Central memory CD4-positive, alpha-beta T cell (primary cell): Measurements from ENCODE around the gene LHX2.

Experiments
- DNase-seq: peaks from one replicate; pipeline ENCODE4 v3.0.0; 2022

Gene LHX2

DNA sequence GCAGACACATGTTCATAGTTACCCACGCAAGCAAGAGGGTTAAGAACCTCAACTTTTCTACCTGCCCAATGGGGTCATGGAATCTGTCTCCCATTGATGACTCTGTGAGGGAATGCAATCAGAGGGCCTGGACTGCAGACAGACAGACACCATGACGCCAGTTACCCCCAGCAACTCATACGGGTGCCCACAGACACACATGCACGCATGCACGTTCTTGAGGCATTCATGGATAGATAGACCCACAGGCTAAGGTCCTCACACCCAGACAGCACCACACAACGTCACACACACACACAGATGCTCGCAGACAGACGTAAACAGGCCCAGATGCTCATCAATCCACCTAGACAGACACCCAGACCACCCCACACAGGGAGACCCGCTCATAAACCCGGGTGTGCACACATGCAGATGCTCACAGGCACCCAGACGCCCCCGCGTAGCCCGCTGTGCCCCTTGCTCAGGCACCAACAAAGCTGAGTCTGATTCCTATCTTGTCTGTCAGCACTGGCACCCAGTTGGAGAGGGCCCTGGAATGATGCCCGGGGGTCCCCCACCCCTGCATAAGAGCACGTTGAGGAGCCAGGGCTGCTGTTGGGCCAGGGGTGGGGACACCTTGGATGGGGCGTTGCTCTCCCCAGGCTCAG is 23.6 kb downstream of the LHX2 start:
- no peak for DNase-seq

DNA sequence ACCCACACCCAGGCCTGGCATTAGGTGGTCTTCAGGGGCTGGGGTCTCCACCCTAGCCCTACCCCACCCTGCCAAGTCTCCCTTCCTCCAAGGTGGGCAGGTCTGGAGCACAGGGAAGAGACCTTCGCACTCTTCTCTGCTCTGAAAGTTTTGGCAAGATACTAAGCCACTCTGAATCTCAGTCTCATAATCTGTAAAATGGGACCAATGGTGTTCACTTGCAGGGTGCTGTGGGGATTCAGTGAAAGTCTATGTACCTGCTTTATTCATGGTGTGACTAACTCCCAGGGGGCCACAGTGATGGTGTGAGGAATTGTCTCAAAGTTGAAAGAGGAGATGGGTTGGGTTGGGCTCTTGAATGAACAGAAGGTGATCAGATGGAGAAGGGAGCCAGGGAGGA is 25.0 kb downstream of the LHX2 start:
- DNase-seq: no peak

DNA sequence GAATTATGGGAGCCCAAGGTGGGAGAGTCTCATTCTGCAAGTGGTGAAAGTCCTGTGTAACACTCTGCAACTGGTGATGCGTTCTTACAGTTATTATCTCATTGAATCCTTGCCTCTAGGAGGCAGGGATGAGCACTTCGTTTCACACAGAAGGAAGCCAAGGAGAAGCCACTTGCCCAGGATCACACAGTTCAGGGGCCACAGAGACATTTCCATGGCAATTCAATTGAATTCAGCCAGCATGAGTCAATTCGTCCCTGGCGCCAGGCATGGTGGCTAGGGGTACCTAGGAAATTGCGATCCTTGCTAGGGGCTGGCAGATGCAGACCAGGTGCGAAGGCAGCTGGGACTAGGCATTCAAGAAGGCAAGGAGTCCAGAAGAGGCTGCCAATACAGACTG is 26.2 kb downstream of the LHX2 start:
- no peak for DNase-seq

DNA sequence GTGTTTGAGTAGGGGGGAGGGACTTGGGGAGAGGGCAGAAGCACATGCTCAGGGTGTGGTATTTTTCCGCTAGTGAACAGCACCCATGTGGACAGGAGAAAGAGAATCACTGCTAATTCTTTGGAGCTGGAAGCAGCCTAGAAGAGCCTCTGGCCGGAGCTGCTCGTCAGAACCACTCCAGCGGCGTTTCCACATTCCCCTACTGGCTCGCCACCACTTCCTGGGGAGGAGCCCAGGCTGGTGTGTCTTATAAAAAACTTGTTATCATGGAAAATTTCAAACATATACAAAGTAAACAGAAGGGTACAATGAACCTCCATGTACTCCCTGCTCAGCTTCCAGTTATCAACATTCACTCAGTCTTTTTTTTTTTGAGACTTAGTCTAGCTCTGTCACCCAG is 26.7 kb downstream of the LHX2 start:
- DNase-seq: no peak

DNA sequence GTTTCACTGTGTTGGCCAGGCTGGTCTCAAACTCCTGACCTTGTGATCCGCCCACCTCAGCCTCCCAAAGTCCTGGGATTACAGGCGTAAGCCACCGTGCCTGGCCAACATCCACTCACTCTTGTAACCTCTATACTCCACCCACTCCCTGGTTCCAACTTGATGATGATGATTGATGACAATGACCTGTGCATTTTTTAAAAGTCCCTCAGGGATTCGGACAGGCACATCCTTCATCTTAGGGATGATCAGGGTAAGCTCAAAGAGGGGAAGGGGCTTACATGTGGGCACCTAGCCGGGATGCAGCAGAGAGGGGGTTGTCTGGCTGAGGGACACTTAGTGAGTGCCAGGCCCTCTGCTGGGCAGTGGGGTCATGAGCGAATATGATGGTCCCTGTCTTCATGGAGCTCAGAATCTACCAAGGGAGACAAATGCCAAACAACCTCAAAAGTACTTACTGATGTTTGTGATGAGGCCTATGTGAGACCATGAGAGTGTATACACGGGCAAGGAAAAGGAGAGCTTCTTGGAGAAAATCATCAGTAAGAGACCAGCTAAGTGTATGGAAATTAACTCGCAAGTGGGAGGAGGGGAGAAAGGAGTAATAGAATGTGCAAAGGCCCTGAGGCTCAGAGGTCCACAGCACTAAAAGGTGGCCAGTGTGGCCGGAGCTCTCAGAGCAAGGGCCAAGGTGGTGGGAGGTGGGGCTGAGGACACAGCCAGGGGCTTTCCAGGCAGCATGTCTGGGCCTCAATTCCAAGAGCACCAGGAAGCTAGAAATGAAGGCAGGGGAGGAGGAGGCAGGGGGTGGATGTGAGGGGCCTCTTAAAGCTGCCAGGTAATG is 27.4 kb downstream of the LHX2 start:
- no peak for DNase-seq

DNA sequence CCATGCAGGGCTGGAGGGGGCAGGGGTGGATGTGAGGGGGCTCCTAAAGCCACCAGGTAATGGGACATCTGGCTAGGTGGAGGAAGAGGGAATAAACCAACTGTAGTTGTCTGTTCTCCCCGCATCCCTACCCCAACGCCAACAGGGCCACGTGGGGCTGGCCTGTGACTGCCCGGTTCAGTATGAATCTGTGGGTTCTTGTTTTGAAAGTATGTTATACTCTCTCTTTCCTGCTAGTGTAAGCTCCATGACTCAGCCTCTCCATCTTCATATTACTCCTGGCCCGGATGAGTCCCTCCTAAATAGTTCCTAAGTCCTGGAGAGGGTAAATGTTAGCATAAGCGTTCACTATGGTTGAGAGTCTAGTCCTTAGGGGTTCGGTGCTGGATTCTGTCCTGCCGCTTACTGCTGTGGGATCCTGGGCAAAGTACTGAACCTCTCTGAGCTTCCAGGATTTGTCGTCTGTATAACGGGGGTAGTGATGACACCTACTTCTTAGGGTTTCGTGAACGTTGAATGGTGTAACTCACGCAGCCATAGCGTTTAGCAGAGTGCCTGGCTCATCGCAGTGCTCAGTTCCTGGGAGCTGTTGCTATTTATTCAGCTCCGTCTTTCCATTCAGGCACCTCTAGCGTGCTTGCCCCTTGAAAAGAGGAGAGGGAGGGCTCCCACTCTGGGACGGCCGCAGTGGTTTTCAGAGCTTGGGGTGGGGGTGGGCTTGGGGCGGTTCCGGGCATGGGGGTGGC is 28.8 kb downstream of the LHX2 start:
- no peak for DNase-seq

DNA sequence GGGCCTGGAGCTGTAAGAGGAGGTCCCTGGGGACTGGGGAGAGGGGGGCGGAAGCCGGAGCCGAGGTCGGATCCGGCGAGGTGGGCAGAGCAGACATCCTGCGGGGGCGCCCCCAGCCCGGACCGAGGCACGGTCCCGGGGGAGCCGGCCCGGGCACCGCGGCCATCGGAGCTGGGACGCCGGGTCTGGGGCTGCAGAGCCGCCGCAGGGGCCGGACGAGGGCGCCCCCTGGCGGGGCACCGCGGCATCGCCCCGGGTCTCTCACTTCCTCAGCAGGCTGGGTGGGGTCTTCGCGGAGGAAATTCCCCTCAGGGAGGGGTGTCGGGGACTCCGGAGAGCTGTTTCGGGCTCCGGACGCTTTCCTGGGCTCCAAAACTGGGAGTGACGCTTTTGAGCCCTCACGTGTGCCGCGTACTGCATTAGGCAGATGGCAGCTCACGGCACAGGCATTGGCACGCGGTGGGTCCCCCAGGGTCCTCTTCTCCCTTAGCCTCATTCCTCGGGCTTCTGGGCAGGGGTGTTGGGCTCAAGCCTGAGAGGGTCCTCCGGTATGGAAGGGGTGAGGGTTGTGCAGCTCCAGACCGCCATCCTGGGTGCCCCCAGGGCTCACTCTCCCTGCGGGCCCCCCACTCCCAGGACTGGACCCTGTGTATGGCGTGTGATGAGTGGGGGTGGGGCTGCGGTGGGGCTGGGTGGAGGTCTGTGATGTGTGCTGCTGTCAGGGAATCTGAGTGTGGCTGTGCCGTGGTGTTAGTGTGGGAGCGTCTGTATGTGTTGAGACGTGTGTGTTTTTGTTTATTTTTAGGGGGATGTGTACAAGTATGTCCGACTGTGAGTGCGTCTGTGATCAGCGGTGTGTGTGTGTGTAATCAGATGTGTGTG is 29.6 kb downstream of the LHX2 start:
- peak; percentile 22 for DNase-seq

DNA sequence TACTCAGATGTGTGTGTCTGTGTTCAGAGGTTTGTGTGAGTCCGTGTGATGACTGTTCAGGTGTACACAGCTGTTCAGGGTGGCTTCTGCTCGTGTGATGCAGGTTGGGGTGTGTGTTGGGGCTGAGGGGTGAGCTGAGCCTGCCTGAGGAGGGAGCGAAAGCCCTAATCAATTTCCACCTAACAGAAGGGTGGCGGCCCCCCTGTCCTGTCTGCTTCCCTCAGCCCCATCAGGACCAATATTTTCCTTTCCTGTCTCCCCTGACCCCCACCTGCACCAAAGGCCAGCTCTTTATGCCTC is 30.2 kb downstream of the LHX2 start:
- no peak for DNase-seq

DNA sequence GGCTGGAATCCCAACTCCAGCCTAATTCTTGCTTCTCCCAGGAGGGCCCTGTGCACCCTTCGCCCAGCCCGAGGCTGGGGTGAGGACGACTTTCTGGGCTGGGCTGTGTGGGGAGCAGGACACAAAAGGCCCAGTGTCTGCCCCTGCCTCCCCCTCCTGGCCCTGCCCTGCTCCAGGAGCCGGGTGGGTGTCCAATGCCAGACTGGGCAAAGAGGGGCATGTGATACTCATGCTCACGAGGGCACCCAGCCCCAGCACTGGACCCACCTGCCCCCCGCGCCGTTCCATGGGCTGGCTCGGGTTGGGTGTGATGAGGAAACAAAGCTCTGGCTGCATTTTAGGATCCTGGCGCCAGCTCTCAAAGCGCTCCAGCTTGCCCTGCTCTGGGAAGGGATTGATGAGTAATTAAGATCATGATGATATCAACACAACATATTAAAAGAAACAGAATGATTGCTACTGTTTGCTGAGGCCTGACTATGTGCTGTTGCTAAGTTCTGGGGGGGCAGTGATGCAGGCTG is 30.7 kb downstream of the LHX2 start:
- no peak for DNase-seq

DNA sequence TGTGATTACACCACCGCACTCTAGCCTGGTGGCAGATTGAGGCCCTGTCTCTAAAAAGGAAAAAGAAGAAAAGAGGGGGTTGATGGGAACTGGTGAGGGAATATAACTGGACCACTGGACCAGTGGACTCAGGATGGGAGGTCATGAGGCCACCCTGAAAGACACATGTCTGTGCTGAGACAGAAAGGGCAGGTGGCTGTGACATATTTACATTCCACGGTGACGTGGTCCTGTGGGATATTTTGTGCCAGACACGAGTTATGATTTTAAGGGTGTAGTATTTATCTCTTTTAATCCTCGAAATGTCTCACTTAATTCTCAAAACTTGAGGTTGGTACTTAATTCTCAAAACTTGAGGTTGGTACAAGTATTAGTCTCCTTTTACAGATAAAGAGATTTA is 32.9 kb downstream of the LHX2 start:
- DNase-seq: no peak

DNA sequence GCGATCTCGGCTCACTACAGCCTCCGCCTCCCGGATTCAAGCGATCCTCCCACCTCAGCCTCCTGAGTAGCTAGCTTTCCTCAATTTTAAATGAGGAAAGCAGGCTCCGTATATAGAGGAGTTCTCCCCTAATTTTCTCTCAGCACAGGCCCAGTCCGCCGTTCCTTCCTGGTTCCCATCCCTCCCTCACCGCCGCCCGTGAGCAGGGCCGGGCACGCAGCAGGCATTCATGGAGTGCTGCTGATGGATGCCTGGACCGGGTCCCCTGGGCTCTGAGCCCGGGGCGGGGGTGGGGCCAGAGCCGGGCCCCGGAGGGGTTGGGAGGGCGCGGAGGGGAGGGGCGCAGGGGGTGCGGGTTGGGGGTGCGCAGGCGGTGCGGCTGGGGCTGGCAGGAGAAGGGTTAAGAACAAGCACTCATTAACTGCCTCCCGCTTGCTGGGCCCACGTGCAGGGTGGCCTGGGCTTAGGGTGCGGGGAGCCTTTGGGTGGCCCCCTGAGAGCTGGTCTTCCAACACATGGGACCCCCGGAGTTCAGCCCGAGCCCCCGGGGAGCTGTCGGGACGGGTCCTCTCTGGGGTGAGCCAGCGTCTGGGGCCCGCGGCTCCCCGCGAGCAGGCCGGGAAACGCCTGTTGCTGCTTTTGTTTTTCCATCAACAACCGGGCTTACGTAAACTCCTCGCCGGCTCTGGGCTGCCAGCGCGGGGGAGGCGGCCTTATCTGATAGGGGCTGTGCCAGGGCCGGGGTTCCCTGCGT is 33.7 kb downstream of the LHX2 start:
- no peak for DNase-seq

DNA sequence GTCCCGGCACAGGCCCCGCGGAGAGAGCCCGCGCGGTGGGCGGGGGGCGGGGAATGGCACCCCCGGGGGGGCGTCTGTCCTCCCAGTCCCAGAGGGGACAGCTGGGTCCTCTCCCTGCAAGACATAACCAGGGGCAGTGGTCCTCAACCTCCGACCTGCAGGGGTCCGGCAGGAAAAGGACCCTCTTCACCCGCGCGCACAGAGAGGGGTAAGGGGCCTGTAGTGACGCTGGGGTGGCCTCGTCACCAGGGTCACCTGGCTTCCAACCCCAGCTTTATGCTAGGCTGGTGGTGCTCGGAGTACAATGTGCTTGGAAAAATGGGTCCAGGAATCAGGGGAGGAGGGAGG is 34.2 kb downstream of the LHX2 start:
- DNase-seq: no peak

DNA sequence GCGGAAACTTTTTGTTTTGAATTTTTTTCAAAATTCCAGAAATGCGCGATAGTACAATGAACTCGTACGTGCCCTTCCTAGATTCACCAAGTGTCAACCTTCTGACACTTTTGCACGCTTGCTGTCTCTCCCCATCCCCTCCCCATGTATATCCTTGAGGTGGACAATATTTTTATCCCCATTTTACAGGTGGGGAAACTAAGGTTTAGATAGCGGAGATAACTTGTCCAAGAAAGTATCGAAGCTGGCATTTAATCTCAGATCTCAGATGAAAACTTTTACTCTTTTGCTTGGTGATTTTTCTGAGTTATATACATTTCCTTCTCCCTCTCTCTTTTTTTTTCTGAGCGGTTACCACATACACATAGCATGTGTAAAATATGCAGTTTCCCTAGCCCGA is 34.6 kb downstream of the LHX2 start:
- DNase-seq: no peak

DNA sequence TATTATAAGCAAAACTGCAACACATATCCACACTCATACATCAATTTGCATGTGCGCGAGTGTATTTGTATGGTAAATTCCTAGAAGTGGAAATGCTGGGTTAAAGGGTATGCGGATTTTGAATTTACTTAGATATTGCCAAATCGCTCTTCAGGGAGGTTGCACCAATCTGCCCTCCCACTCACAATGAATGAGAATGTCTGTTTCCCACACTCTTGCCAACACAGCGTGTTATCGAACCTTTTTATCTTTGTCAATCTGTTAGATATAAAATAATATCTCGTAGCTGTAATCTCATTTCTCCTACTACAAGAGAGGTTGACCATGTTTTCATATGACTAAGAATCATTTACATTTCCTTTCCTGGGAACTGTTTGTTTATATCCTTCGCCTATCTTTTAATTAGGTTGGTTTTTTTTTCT is 35.7 kb downstream of the LHX2 start:
- DNase-seq: no peak

DNA sequence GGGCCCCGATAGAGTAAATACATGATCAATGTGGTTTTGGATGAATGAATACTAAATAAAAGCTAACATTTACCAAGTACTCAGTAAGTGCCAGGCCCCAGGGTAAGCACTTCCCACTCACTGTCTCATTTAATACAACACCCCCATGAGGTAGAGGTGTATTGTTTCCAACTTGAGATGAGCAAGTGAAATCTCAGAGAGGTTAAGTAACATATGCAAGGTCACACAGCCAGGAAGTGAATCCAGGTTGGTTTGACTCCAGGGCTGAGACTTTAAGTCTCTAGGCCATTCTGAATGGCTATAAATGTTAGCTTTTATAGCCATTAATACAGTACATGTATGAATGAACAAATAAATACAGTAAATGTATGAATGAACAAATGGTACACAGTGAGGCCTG is 39.4 kb downstream of the LHX2 start:
- no peak for DNase-seq

DNA sequence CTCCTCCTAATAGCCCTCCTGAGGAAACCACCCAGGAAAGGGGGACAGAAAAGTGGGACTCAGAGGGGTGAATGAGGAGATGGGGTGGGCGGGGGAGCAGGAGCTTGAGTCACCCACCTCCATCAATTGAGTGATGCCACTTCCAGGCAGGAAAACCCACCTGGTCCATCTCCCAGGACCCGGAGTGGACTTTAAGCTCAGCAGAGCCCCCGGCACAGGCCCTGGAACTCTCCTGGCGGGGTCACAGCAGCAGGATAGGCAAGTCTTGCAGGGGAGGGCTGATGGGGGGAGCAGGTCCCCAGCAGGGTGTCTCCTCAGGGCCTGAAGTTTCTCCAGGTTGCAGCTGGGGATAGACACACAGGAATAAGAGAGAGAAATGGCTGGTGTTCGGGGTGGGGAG is 40.8 kb downstream of the LHX2 start:
- no peak for DNase-seq

DNA sequence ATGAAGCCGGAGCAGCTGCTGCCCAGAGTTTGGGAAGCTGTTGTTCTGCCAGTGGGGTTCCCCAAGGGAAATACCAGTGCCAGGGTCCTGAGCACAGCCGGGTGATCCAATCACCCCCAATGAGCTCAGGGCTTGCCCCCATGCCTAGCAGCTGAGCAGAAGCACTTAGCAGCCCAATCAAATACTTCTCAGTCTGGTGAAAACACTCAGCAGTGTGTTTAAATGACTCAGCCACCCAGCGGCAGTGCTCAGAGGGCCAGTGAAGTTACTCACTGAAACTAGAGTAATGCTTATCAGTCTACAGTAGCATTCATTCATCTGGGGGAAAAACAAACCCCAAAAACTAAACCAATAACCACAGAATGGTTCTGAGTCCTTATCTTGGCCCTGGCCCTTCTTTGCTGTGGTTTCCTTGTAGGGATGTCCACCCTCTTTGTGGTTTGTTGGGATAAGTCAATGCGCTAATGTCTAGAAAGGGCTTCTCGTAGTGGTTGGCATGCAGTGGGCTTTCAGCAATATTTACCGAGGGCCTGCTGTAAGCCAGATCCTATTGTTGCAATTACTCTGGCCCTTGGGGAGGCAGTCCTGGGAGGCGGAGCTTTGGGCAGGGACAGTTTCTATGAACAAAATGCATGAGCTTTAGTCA is 43.1 kb downstream of the LHX2 start:
- no peak for DNase-seq

DNA sequence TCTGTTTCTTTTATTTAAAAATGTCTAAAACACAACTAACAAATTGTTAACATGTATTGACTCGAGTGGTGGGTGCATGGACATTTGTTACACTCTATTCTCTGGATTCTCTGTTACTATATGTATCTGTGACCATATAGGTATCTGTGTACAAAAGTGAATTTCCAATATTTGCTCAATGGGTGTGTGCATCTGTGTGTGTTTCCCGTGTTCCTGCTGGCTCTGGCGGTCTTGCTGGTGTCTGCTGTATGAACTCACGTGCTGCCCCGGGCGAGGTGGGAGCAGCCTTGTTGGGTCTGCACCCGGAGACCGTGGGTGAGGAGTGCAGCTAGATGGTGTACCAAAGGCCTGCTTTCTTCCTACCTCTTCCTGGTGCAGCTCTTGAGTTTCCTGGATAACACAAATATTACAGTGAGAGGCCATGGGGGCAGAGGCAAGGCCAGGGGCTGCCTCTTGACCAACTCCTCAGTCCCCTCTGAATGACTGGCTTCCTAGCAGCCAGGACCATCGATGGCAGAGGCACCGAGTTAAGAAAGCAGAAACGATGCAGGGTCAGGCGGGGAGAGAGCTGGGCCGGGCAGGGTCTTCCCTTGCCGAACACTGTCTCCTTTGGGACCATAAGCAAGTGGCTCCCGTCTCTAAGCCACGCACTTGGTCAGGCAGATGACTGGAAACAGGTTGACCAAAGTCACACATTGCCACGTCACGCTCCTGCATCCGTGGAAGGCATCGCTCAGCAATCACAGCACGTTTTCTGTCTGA is 49.5 kb downstream of the LHX2 start:
- no peak for DNase-seq

DNA sequence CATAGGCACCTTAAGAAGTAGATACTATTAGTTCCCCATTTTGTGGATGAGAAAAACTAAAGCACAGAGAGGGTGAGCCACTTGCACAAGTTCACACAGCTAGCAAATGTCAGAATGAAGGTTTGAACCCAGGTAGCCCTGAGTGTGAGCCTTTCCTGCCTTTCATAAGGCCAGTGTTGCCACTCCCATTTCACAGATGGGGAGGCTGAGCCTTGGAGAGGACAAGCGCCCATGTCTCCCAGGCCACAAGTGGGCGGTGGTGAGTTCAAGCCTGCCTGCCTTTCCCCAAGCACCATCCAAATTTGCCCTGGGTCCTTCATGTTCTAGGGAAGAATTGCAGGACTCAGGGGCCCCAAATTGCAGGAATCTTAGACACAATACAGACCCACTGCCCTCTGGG is 50.6 kb downstream of the LHX2 start:
- no peak for DNase-seq

DNA sequence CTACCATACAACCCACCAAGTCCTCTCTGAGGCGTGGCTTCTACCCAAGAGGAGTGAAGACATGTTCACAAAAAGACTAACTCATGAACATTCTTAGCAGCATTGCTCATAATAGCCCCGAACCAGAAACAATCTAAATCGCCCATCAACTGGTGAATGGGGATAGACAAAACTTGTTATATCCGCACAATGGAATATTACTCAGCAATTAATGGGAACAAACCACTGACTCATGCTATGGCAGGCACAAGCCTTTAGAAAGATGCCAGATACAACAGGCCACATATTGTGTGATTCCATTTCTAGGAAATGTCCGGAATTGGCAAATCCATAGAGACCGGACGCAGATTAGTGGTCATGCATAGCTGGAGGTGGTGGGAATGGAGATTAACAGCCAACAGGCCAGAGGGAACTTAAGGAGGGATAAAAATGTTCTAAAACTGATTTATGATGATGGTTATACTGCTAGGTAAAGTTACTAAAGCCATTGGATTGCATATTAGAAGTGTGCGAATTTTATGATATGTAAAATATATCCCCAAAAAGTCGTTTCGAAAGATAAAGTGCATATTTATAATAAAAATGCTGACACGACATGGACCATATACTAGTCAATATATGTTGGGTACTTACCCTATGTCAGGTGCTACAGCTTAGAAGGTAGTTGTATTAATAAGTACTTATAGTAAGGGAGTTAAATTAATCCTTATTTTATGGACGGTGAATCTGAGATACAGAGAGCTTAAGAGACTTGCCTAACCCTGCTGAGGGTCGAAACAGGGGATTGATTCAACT is 55.4 kb downstream of the LHX2 start:
- DNase-seq: no peak
